Cardiac muscle cell (in vitro differentiated cells and primary cell): ENCODE measurements around the gene ATP6V0E1. TPM values are rescaled to one million over a fixed set of nuclear protein-coding genes. Genes with fewer than 3 reads are reported as not detected.
A peak's percentile ranks its signal among the peaks of the same experiment; 100 is the strongest.

Experiments used
- DNase-seq, 2 donors: peaks; one replicate each; pipeline versions ENCODE4 v3.0.0 to v3.0.0-alpha.2; 2010 to 2017; ENCODE audit warnings: low read depth in 1 of 2, low spot score in 1 of 2
- H3K27ac ChIP-seq: fragments of 200-600 bp; sonication (generic); 2 replicates; pipeline ENCODE4 v1.5.1; 2016
- H3K27me3 ChIP-seq: fragments of 200-600 bp; sonication (generic); 2 replicates; pipeline ENCODE4 v1.6.0; 2016; ENCODE audit warnings: control low read depth
- H3K36me3 ChIP-seq: fragments of 200-600 bp; sonication (generic); 2 replicates; pipeline ENCODE4 v1.5.1; 2016; ENCODE audit warnings: control low read depth
- H3K4me1 ChIP-seq: fragments of 200-600 bp; sonication (generic); 2 replicates; pipeline ENCODE4 v1.8.1; 2017; ENCODE audit warnings: low read depth, mild to moderate bottlenecking, mixed run types
- H3K4me3 ChIP-seq: fragments of 200-600 bp; sonication (generic); 2 replicates; pipeline ENCODE4 v1.5.1; 2016; ENCODE audit warnings: mild to moderate bottlenecking
- H3K9me3 ChIP-seq: fragments of 200-600 bp; sonication (generic); 2 replicates; pipeline ENCODE4 v1.5.1; 2017; ENCODE audit warnings: low read depth, mild to moderate bottlenecking, control low read depth
- polyA plus RNA-seq: library from polyadenylated mRNA; unstranded; fragments of >200 nt; fragmentation: Nextera tagmentation; extraction: Ambion mirVana; gene quantifications from 2 replicates; pipeline ENCODE4 v1.2.1, GENCODE V29; 2016
- total RNA-seq: library from RNA; depleted of rRNA; stranded (reverse); fragments of >200 nt; gene quantifications from 2 replicates; pipeline ENCODE4 v1.2.3, GENCODE V29; 2016
- TF ChIP-seq, protein P1 (sequence below): IDR thresholded peaks from 2 replicates; pipeline ENCODE4 v1.5.1; 2012; ENCODE audit warnings: low read depth, mild to moderate bottlenecking, low read length

The ATP6V0E1 gene
- total and polyA plus RNA-seq, 2 experiments from 2014 or later, result 52.2 to 301 TPM

- Histone ChIP-seq H3K36me3 (peaks cover 4% of the 10 kb centered on the region), H3K4me3 (no peak overlapping the region), H3K9me3 (no peaks in the 10 kb centered on the region), H3K27ac (peak overlapping the region; percentile 52), H3K4me1 (peaks cover 22% of the 10 kb centered on the region), H3K27me3 (no peaks in the 10 kb centered on the region)
- TF ChIP-seq, protein P1, sequence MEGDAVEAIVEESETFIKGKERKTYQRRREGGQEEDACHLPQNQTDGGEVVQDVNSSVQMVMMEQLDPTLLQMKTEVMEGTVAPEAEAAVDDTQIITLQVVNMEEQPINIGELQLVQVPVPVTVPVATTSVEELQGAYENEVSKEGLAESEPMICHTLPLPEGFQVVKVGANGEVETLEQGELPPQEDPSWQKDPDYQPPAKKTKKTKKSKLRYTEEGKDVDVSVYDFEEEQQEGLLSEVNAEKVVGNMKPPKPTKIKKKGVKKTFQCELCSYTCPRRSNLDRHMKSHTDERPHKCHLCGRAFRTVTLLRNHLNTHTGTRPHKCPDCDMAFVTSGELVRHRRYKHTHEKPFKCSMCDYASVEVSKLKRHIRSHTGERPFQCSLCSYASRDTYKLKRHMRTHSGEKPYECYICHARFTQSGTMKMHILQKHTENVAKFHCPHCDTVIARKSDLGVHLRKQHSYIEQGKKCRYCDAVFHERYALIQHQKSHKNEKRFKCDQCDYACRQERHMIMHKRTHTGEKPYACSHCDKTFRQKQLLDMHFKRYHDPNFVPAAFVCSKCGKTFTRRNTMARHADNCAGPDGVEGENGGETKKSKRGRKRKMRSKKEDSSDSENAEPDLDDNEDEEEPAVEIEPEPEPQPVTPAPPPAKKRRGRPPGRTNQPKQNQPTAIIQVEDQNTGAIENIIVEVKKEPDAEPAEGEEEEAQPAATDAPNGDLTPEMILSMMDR, result no peak
- DNase-seq, result peak in 1 of 2 donors; percentile 90
Observed at GRCh38 chr5:172940268-172941066, 43.1 kb upstream of the ATP6V0E1 start.

- Histone ChIP-seq H3K9me3 (no peaks in the 10 kb centered on the region), H3K36me3 (peaks cover 4% of the 10 kb centered on the region), H3K27me3 (no peaks in the 10 kb centered on the region), H3K4me3 (no peak overlapping the region), H3K27ac (peak overlapping the region; percentile 52), H3K4me1 (peaks cover 22% of the 10 kb centered on the region)
- TF ChIP-seq, protein P1, result no peak
- DNase-seq, result peak; percentile 31 to 34
Observed at GRCh38 chr5:172941067-172941516, 42.5 kb upstream of the ATP6V0E1 start.

GRCh38 chr5:172942556-172942955 is 41.0 kb upstream of the ATP6V0E1 start:
- no peaks in the 10 kb centered on the region for H3K9me3 ChIP-seq
- DNase-seq, result no peak
- H3K4me3 ChIP-seq, result no peak overlapping the region
- TF ChIP-seq, protein P1, result no peak
- no peak overlapping the region for H3K27ac ChIP-seq
- no peaks in the 10 kb centered on the region for H3K27me3 ChIP-seq
- peaks cover 22% of the 10 kb centered on the region for H3K4me1 ChIP-seq
- H3K36me3 ChIP-seq, result peaks cover 4% of the 10 kb centered on the region

GRCh38 chr5:172943283-172943841 is 40.2 kb upstream of the ATP6V0E1 start:
- Histone ChIP-seq H3K36me3 (peaks cover 4% of the 10 kb centered on the region), H3K4me1 (peaks cover 22% of the 10 kb centered on the region), H3K27ac (no peak overlapping the region), H3K4me3 (no peak overlapping the region), H3K27me3 (no peaks in the 10 kb centered on the region), H3K9me3 (no peaks in the 10 kb centered on the region)
- DNase-seq, result peak; percentile 75 to 93
- TF ChIP-seq, protein P1, result no peak

GRCh38 chr5:172943906-172944305 is 39.7 kb upstream of the ATP6V0E1 start:
- Histone ChIP-seq H3K27ac (no peak overlapping the region), H3K9me3 (no peaks in the 10 kb centered on the region), H3K4me1 (peaks cover 22% of the 10 kb centered on the region), H3K36me3 (peaks cover 4% of the 10 kb centered on the region), H3K4me3 (no peak overlapping the region), H3K27me3 (no peaks in the 10 kb centered on the region)
- TF ChIP-seq, protein P1, result no peak
- no peak for DNase-seq
